ENCODE measurements around the gene TES.

TES gene

GRCh38 chr7:116206141-116206540, 4.2 kb upstream of the TES start:
- no peak for TF ChIP-seq CTCF (IDR thresholded peaks at IDR 0.05; ENCODE audit: borderline replicate concordance, insufficient read depth, low read depth, low read length)
- H3K4me3 ChIP-seq (ENCODE audit: low read depth, low read length): no peak overlapping the region

GRCh38 chr7:116208919-116209318, 1.4 kb upstream of the TES start:
- no peak overlapping the region for H3K4me3 ChIP-seq (ENCODE audit: low read depth, low read length)
- TF ChIP-seq CTCF (IDR thresholded peaks at IDR 0.05; ENCODE audit: borderline replicate concordance, insufficient read depth, low read depth, low read length): no peak

GRCh38 chr7:116209561-116210070, 723 bp upstream of the TES start:
- H3K4me3 ChIP-seq (ENCODE audit: low read depth, low read length): no peak overlapping the region
- TF ChIP-seq CTCF (IDR thresholded peaks at IDR 0.05; ENCODE audit: borderline replicate concordance, insufficient read depth, low read depth, low read length): no peak

GRCh38 chr7:116211006-116211912, 920 bp downstream of the TES start:
- TF ChIP-seq CTCF (IDR thresholded peaks at IDR 0.05; ENCODE audit: borderline replicate concordance, insufficient read depth, low read depth, low read length): no peak
- H3K4me3 ChIP-seq (ENCODE audit: low read depth, low read length): peak overlapping the region; percentile 89

GRCh38 chr7:116211913-116212596, 1.7 kb downstream of the TES start:
- TF ChIP-seq CTCF (IDR thresholded peaks at IDR 0.05; ENCODE audit: borderline replicate concordance, insufficient read depth, low read depth, low read length): no peak
- H3K4me3 ChIP-seq (ENCODE audit: low read depth, low read length): peak overlapping the region; percentile 89

- TF ChIP-seq CTCF (IDR thresholded peaks at IDR 0.05; ENCODE audit: borderline replicate concordance, insufficient read depth, low read depth, low read length): no peak
- peak overlapping the region; percentile 5 for H3K4me3 ChIP-seq (ENCODE audit: low read depth, low read length)
Measured at GRCh38 chr7:116212869-116213268, 2.5 kb downstream of the TES start.

All from GM12875 (cell line).